ENCODE results near the gene CDKN2A.

The CDKN2A gene

DNA sequence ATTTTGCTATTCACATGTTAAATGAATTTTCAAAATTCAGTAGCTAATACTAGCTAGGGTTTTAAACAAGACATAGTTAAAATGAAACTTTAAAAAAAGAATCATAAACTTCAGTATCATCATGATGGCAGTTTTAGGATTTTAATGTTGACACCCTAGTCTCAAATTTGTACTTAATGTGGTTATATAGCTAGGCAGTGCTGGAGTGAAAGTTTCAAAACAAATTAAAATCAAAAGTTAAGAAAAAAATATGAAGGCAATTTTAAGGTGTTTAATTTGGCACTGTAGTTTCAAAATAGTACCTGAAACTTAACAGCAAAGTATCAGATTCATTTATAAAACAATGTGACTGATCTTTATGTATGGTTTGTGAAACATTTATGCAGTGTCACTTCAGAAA is 34.2 kb upstream of the CDKN2A start:
- TF ChIP-seq, protein P1, sequence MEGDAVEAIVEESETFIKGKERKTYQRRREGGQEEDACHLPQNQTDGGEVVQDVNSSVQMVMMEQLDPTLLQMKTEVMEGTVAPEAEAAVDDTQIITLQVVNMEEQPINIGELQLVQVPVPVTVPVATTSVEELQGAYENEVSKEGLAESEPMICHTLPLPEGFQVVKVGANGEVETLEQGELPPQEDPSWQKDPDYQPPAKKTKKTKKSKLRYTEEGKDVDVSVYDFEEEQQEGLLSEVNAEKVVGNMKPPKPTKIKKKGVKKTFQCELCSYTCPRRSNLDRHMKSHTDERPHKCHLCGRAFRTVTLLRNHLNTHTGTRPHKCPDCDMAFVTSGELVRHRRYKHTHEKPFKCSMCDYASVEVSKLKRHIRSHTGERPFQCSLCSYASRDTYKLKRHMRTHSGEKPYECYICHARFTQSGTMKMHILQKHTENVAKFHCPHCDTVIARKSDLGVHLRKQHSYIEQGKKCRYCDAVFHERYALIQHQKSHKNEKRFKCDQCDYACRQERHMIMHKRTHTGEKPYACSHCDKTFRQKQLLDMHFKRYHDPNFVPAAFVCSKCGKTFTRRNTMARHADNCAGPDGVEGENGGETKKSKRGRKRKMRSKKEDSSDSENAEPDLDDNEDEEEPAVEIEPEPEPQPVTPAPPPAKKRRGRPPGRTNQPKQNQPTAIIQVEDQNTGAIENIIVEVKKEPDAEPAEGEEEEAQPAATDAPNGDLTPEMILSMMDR (IDR thresholded peaks at IDR 0.05; ENCODE audit: low read depth, low read length): no peak
- H3K4me3 ChIP-seq (ENCODE audit: low read depth, low read length): no peak overlapping the region

DNA sequence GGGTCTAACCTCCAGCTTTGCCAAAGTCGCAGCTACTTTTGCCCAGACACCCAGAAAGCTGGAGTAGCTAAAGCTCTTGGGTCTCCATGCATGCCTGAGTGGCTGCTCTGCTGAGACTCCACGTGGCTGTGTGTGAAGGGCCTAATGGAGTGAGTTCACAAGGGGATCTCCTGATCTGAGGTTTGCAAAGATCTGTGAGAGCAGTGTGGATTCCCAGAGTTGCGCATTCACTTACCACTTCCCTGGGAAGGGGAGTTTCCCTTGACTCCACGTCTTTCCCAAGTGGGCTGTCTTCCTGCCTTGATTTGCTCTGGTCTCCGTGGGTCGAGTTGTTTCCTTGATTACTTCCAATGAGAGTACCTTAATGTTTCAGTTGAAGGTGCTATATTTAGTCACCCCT is 32.5 kb upstream of the CDKN2A start:
- TF ChIP-seq, protein P1 (IDR thresholded peaks at IDR 0.05; ENCODE audit: low read depth, low read length): no peak

DNA sequence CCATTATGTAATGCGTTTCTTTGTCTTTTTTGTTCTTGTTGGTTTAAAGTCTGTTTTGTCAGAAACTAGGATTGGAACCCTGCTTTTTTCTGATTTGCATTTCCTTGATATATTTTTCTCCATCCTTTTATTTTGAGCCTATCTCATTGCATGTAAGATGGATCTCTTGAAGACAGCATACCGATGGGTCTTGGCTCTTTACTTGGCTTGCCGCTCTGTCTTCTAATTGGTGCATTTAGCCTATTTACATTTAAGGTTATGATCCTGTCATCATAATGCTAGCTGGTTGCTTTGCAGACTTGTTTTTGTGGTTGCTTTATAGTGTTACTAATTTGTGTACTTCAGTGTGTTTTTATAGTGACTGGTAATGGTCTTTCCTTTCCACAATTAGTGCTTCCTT is 28.2 kb upstream of the CDKN2A start:
- TF ChIP-seq, protein P1 (IDR thresholded peaks at IDR 0.05; ENCODE audit: low read depth, low read length): no peak

More for the DNA sequence above, 32.5 kb upstream of the CDKN2A start:
- H3K4me3 ChIP-seq (ENCODE audit: low read depth, low read length): no peak overlapping the region

DNA sequence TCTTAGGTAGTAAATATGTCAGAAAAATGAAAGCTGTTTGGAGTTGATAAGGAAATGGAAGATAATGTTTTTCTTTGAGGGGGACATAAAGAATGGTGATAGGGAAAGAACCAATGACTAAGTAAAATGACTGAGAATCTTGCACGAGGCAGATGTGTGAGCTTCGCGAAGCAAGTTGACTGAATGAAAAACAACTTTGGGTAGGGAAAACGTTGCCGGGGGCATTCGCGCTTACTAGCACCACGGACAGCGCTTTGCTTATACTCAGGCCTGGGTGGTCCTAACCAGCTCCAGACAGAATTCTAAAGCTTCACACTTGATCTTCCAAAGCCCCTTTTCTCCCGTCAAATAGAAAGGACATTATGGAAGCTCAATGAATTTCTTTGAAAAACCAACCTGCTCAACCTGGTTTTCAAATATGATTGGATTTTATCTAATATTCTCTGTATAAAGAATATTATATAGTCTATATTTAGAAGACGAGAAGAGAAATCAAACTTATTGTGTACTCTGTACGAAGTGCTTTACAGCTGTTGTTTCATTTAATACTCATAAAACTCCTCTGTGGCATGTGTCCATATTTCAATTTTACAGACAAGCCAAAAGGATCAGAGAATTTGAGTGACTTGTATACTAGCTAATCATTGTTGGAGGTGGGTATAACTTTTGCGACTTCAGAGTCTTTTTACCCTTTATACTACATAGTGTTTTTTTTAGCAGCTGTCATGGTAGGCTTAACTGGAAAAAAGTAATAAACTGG is 16.9 kb upstream of the CDKN2A start:
- TF ChIP-seq, protein P1 (IDR thresholded peaks at IDR 0.05; ENCODE audit: low read depth, low read length): no peak
- H3K4me3 ChIP-seq (ENCODE audit: low read depth, low read length): no peak overlapping the region

More for the DNA sequence above, 28.2 kb upstream of the CDKN2A start:
- no peak overlapping the region for H3K4me3 ChIP-seq (ENCODE audit: low read depth, low read length)

DNA sequence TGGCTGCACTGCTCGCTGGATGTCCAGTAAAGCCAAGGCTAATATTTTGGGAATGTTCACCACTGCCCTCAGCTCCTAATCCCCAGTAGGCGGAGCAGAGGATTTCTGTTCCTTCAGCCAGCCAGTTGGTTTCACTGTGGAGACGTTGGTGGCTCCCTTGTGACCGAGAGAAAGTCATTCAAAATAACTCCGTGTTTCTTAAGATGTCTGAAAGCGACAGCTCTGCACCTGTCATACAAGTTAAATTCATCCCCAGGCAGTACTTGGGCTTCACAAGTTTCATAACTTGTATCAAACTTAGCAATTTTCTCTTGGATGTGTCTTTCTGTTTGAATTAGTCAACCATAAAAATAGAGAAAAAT is 15.3 kb upstream of the CDKN2A start:
- H3K4me3 ChIP-seq (ENCODE audit: low read depth, low read length): peak overlapping the region; percentile 75

DNA sequence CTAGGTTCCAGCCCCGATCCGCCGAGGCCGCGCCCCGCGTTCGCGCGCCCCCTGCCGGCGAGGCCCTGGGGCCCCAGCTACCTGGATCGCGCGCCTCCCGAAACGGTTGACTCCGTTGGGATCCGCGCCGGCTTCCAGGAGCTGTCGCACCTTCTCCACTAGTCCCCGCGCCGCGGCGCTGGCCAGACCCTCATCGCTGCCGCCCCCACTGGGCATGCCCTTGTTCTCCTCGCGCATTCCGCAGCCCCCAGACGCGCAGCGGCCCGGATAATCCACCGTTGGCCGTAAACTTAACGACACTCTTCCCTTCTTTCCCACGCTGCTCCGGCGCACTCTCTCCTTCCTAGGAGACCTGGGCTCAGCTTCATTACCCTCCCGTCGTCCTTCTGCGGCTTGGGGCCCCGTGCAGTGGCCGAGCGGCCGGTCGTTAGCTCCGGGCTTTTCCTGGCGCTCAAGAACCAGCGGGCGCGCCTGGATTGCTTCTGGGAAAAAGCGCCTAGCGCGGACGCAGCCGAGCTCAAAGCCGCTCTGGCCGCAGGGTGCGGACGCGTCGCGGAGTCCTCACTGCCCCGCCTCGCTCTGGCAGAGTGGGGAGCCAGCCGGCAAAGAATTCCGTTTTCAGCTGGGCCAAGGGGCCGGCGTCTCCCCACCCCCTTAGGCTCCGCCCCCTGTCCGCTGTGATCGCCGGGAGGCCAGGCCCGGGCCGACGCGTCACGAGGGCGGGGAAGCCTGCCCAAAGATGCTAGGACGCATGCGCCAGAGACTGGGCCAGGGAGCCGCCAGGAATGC is 14.7 kb upstream of the CDKN2A start, which contains the start of gene CDKN2B:
TSS of gene CDKN2B (minus strand) at position 589 of the 789 bp plus-strand sequence. CDS start at position 237, 352 bp downstream.
- H3K4me3 ChIP-seq (ENCODE audit: low read depth, low read length): peak within 1 kb of the TSS; percentile 75
- TF ChIP-seq, protein P1 (IDR thresholded peaks at IDR 0.05; ENCODE audit: low read depth, low read length): peak; percentile 92

More for the DNA sequence above, 15.3 kb upstream of the CDKN2A start:
- TF ChIP-seq, protein P1 (IDR thresholded peaks at IDR 0.05; ENCODE audit: low read depth, low read length): peak; percentile 16; the same call in 1 of the 2 replicates

DNA sequence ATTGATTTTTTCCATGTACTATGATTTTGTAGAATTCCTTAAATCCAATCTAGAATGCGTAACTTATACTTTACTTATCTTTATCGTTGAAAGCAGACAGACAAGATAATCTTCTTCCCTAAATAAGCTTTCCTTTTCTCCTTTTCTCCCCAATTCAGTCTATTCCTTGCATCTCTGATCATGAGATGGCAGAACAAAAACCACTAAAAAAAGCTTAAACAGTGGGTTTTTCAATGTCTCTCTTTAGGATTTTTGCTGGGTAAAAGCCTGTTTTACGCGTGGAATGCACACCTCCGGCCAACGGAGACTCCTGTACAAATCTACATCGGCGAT is 14.2 kb upstream of the CDKN2A start:
- H3K4me3 ChIP-seq (ENCODE audit: low read depth, low read length): peak overlapping the region; percentile 75
- TF ChIP-seq, protein P1 (IDR thresholded peaks at IDR 0.05; ENCODE audit: low read depth, low read length): no peak
